HepG2 (cell line): ENCODE measurements around the gene GMPR. TPM values are rescaled to one million over a fixed set of nuclear protein-coding genes. Genes with fewer than 3 reads are reported as not detected.
A peak's percentile ranks its signal among the peaks of the same experiment; 100 is the strongest.

Source experiments
- ATAC-seq: fragments of 200-7000 bp; cut with Tn5 transposase; 3 replicates; pipeline ENCODE4 v1.9.1; 2020; ENCODE audit warnings: mild to moderate bottlenecking, moderate library complexity
- BruUV-seq: library from RNA; stranded (reverse); fragments of 400-500 nt; replicated peaks from 2 replicates; lab custom pipeline; 2021; lab: Mats Ljungman, UMichigan
- CTCF ChIA-PET: fragments of 300-600 bp; formaldehyde crosslinking; extraction: SDS; loops from one replicate; lab custom pipeline; 2021; ENCODE audit warnings: low total read pairs, inconsistent platforms, low intra/inter-chr PET ratio; lab: Yijun Ruan, JAX
- POLR2A ChIA-PET: fragments of 350-600 bp; sonication (Branson Sonifier 250); formaldehyde crosslinking; loops from one replicate; lab custom pipeline; 2020; ENCODE audit warnings: antibody characterized with exemption, inconsistent platforms; lab: Yijun Ruan, JAX
- DNase-seq: peaks from one replicate; pipeline ENCODE4 v3.0.0-alpha.2; 2015; ENCODE audit warnings: low spot score
- FAIRE-seq: peaks from 3 replicates; lab custom pipeline; 2011; peaks lifted over from hg19 to GRCh38; lab: Jason Lieb, UNC
- H2AFZ ChIP-seq: one replicate; pipeline ENCODE4 v1.6.1; 2011; ENCODE audit warnings: low read length, inconsistent platforms
- H3K27ac ChIP-seq: fragments of 300-600 bp; 3 replicates; pipeline ENCODE4 v1.8.0; 2011; ENCODE audit warnings: mixed run types, mild to moderate bottlenecking, mixed read lengths, low read length, inconsistent platforms; ENCODE audit not compliant: insufficient read depth; ENCODE audit errors: extremely low read length
- H3K27me3 ChIP-seq, 2 experiments: fragments of 200-600 bp in 1 of 2; 2 replicates in 1 of 2; 3 replicates in 1 of 2; pipeline versions ENCODE4 v1.6.0 to v1.8.0; 2011; ENCODE audit warnings: low read length in 2 of 2, mild to moderate bottlenecking in 2 of 2, moderate library complexity in 2 of 2, inconsistent platforms in 1 of 2; ENCODE audit not compliant: insufficient read depth in 2 of 2, control insufficient read depth in 1 of 2
- H3K36me3 ChIP-seq, 2 experiments: fragments of 200-600 bp in 1 of 2; replicated peaks in 1 of 2; 2 replicates in 1 of 2; 3 replicates in 1 of 2; pipeline versions ENCODE4 v1.5.1 to v1.8.0; 2011; ENCODE audit warnings: low read length in 2 of 2, inconsistent platforms in 1 of 2; ENCODE audit not compliant: insufficient read depth in 2 of 2, control insufficient read depth in 1 of 2
- H3K4me1 ChIP-seq: 2 replicates; pipeline ENCODE4 v1.5.1; 2012; ENCODE audit warnings: low read length, inconsistent platforms; ENCODE audit not compliant: insufficient read depth
- H3K4me2 ChIP-seq: 2 replicates; pipeline ENCODE4 v1.6.0; 2011; ENCODE audit warnings: low read depth, low read length, inconsistent platforms
- H3K4me3 ChIP-seq, 3 experiments: fragments of 200-600 bp in 1 of 3; sonication (generic), shearing (Covaris generic) in 1 of 3; replicated peaks in 1 of 3; 2 replicates each; pipeline ENCODE4 v1.5.1; 2011 to 2016; ENCODE audit warnings: low read length in 3 of 3, inconsistent platforms in 2 of 3, low read depth in 2 of 3, mild to moderate bottlenecking in 2 of 3, control low read depth in 1 of 3, mixed read lengths in 1 of 3; ENCODE audit not compliant: insufficient read depth in 1 of 3
- H3K79me2 ChIP-seq: one replicate; pipeline ENCODE4 v1.6.1; 2011; ENCODE audit warnings: low read length, inconsistent platforms; ENCODE audit not compliant: insufficient read depth
- H3K9ac ChIP-seq: 2 replicates; pipeline ENCODE4 v1.6.0; 2011; ENCODE audit warnings: mild to moderate bottlenecking, low read depth, low read length, inconsistent platforms; ENCODE audit not compliant: insufficient read depth
- H3K9me3 ChIP-seq: 2 replicates; pipeline ENCODE4 v1.5.1; 2012; ENCODE audit warnings: mild to moderate bottlenecking, low read length
- H4K20me1 ChIP-seq: 2 replicates; pipeline ENCODE4 v1.6.0; 2011; ENCODE audit warnings: inconsistent platforms, mild to moderate bottlenecking, low read length, moderate library complexity; ENCODE audit not compliant: insufficient read depth
- AKAP8 ChIP-seq: sonication (generic); formaldehyde crosslinking; IDR thresholded peaks from 2 replicates; pipeline ENCODE4 v1.5.1; 2020; ENCODE audit warnings: mild to moderate bottlenecking, missing genetic modification reagents
- CHCHD3 ChIP-seq: sonication (generic); formaldehyde crosslinking; IDR thresholded peaks from 2 replicates; pipeline ENCODE4 v1.8.0; 2022; ENCODE audit warnings: mild to moderate bottlenecking, missing genetic modification reagents, moderate library complexity
- DRAP1 ChIP-seq: IDR thresholded peaks from 2 replicates; pipeline ENCODE4 v1.6.1; 2016; ENCODE audit warnings: missing genetic modification reagents, missing compliant biosample characterization
- E2F2 ChIP-seq: sonication (generic); formaldehyde crosslinking; IDR thresholded peaks from 2 replicates; pipeline ENCODE4 v1.4.0; 2020; ENCODE audit warnings: missing genetic modification reagents, borderline replicate concordance
- ETV5 ChIP-seq: IDR thresholded peaks from 2 replicates; pipeline ENCODE4 v1.6.1; 2018; ENCODE audit warnings: missing biosample characterization, missing genetic modification reagents, inconsistent platforms, borderline replicate concordance
- GATAD2A ChIP-seq: IDR thresholded peaks from 2 replicates; pipeline ENCODE4 v1.6.1; 2016
- JUN ChIP-seq: sonication (generic); formaldehyde crosslinking; IDR thresholded peaks from 2 replicates; pipeline ENCODE4 v1.4.0; 2020; ENCODE audit warnings: mild to moderate bottlenecking, missing genetic modification reagents
- KLF12 ChIP-seq: sonication (generic); formaldehyde crosslinking; IDR thresholded peaks from 2 replicates; pipeline ENCODE4 v1.4.0; 2020; ENCODE audit warnings: missing genetic modification reagents, borderline replicate concordance
- MEIS1 ChIP-seq: sonication (generic); formaldehyde crosslinking; IDR thresholded peaks from 2 replicates; pipeline ENCODE4 v1.9.0; 2021; ENCODE audit warnings: mild to moderate bottlenecking, missing genetic modification reagents, moderate library complexity, borderline replicate concordance
- MIXL1 ChIP-seq: IDR thresholded peaks from 2 replicates; pipeline ENCODE4 v1.6.1; 2016
- PHF8 ChIP-seq: sonication (generic); formaldehyde crosslinking; IDR thresholded peaks from 2 replicates; pipeline ENCODE4 v1.5.0; 2020; ENCODE audit warnings: missing genetic modification reagents
- PPARG ChIP-seq: conservative IDR thresholded peaks from 2 replicates; pipeline ENCODE4 v1.6.1; 2016; ENCODE audit warnings: missing biosample characterization, missing genetic modification reagents
- PRDM15 ChIP-seq: sonication (generic); formaldehyde crosslinking; IDR thresholded peaks from 2 replicates; pipeline ENCODE4 v1.4.0; 2020; ENCODE audit warnings: missing genetic modification reagents
- THAP8 ChIP-seq: sonication (generic); formaldehyde crosslinking; IDR thresholded peaks from 2 replicates; pipeline ENCODE4 v1.5.1; 2020; ENCODE audit warnings: missing genetic modification reagents, mild to moderate bottlenecking, borderline replicate concordance
- XRCC5 ChIP-seq: fragments of 200-400 bp; formaldehyde crosslinking; optimal IDR thresholded peaks from 2 replicates; pipeline ENCODE3; 2017; ENCODE audit warnings: mild to moderate bottlenecking, low read length
- ZNF644 ChIP-seq: IDR thresholded peaks from 2 replicates; pipeline ENCODE4 v1.6.1; 2016; ENCODE audit warnings: low read depth
- ZNF660 ChIP-seq: sonication (generic); formaldehyde crosslinking; IDR thresholded peaks from 2 replicates; pipeline ENCODE4 v1.5.1; 2020; ENCODE audit warnings: mild to moderate bottlenecking, low read depth, missing genetic modification reagents, borderline replicate concordance
- ZNF784 ChIP-seq: sonication (generic); formaldehyde crosslinking; IDR thresholded peaks from 2 replicates; pipeline ENCODE4 v1.5.1; 2020; ENCODE audit warnings: missing genetic modification reagents, mild to moderate bottlenecking, borderline replicate concordance
- WGBS: methylation state at CpG from one replicate; pipeline ENCODE4 v1.1.6; 2017; ENCODE audit warnings: low lambda C conversion rate; 5-methylcytosine and 5-hydroxymethylcytosine counted together
- in situ Hi-C: cut with HindIII; loops from 2 replicates; pipeline ENCODE4 v1.10.0; 2017; ENCODE audit warnings: low pct_unique_long_range_greater_than_20kb; ENCODE audit not compliant: extremely low pct_ligation_motif_present
- intact Hi-C: fragments of 100-400 bp; cut with micrococcal nuclease; formaldehyde crosslinking; loops from one replicate; pipeline ENCODE4 v1.10.0; 2022; ENCODE audit not compliant: unreplicated experiment
- polyA plus RNA-seq, 8 experiments: library from polyadenylated mRNA; depleted of rRNA in 3 of 8; stranded (reverse) in 7 of 8; unstranded in 1 of 8; fragments of >200 nt; fragmentation: Illumina TruSeq in 4 of 8; extraction: Trizol in 4 of 8; gene quantifications; 2 replicates each; pipeline versions ENCODE4 v1.2.1 to v1.2.3, GENCODE V29; 2011 to 2016; ENCODE audit warnings: low read depth in 4 of 8, missing spikeins in 1 of 8, mixed read lengths in 1 of 8; ENCODE audit not compliant: insufficient read depth in 1 of 8
- total RNA-seq, 5 experiments: library from RNA; depleted of rRNA; stranded (reverse); fragments of >200 nt; fragmentation: Illumina TruSeq; extraction: Trizol; gene quantifications; 2 replicates each; pipeline ENCODE4 v1.2.3, GENCODE V29; 2016; ENCODE audit warnings: low read depth in 1 of 5

GMPR gene
- total and polyA plus RNA-seq, 2 of the 13 experiments (the other 11 are each of a cell fraction or from before 2014, with no cell fraction given): not detected

- no peak for TF ChIP-seq PRDM15 (CRISPR knock-in tag)
- no peak for TF ChIP-seq CHCHD3
- no peak for TF ChIP-seq XRCC5
- TF ChIP-seq PPARG (CRISPR knock-in tag): no peak
Measured at GRCh38 chr6:16322666-16323312, 84.4 kb downstream of the GMPR start (continued).

GRCh38 chr6:16324184-16324583 lies 85.8 kb downstream of the GMPR start:
- DNase-seq (peak; percentile 30), ATAC-seq (no peak), FAIRE-seq (no peak)
- intact Hi-C loops (no loop called here), in situ Hi-C loops (no loop called here)
- Histone ChIP-seq H3K4me1 (peaks cover 22% of the 10 kb centered on the region), H3K4me2 (no peak overlapping the region), H3K27ac (no peak overlapping the region), H2AFZ (no peak overlapping the region), H3K9ac (no peak overlapping the region), H3K4me3 (no peak overlapping the region), H3K9me3 (no peaks in the 10 kb centered on the region), H4K20me1 (no peaks in the 10 kb centered on the region), H3K79me2 (no peaks in the 10 kb centered on the region), H3K27me3 (no peaks in the 10 kb centered on the region), H3K36me3 (peaks cover 21 to 44% of the 10 kb centered on the region in 2 experiments; a peak in 4 of 5 replicates)
- no TSS peak for BruUV-seq
- 80% methylated on average over 2 of the region's 2 CpGs for WGBS
- CTCF ChIA-PET: no interaction called here
- POLR2A ChIA-PET: no interaction called here
- no peak for TF ChIP-seq AKAP8
- no peak for TF ChIP-seq THAP8
- TF ChIP-seq MIXL1 (CRISPR knock-in tag): no peak
- no peak for TF ChIP-seq ZNF660 (CRISPR knock-in tag)
- no peak for TF ChIP-seq DRAP1
- no peak for TF ChIP-seq JUN
- TF ChIP-seq E2F2: no peak
- TF ChIP-seq PHF8 (CRISPR knock-in tag): no peak
- TF ChIP-seq KLF12 (CRISPR knock-in tag): no peak
- TF ChIP-seq ZNF784 (CRISPR knock-in tag): no peak
- TF ChIP-seq ZNF644 (CRISPR knock-in tag): no peak
- 0 out of 2 replicates have a peak, but pooled peaks have one; percentile 12 for TF ChIP-seq GATAD2A (CRISPR knock-in tag)
- no peak for TF ChIP-seq ETV5 (CRISPR knock-in tag)
- no peak for TF ChIP-seq MEIS1
